Measurements from ENCODE around the gene DLG1.
"Not testable (repeated sequence)": the region's sequence is repeated elsewhere in the genome, so short reads cannot be mapped to it uniquely, and the experiment has no call there.

Gene DLG1

GRCh38 chr3:197209366-197210260 is 88.8 kb downstream of the DLG1 start:
- FAIRE-seq: no peak

GRCh38 chr3:197206913-197207312 is 91.5 kb downstream of the DLG1 start:
- no peak for FAIRE-seq

GRCh38 chr3:197205675-197206074 is 92.7 kb downstream of the DLG1 start:
- no peak for FAIRE-seq

- no peak for FAIRE-seq
Observed at GRCh38 chr3:197205265-197205664, 93.1 kb downstream of the DLG1 start.

GRCh38 chr3:197204736-197205135 is 93.7 kb downstream of the DLG1 start:
- FAIRE-seq: no peak

- no peak for FAIRE-seq
Observed at GRCh38 chr3:197203714-197204146, 94.7 kb downstream of the DLG1 start.

- no peak for FAIRE-seq
Observed at GRCh38 chr3:197202694-197203093, 95.7 kb downstream of the DLG1 start.

- no peak for FAIRE-seq
Observed at GRCh38 chr3:197201791-197202452, 96.5 kb downstream of the DLG1 start.

- not testable (repeated sequence) for FAIRE-seq
Observed at GRCh38 chr3:197200856-197201255, 97.6 kb downstream of the DLG1 start.

GRCh38 chr3:197197334-197197733 is 101.1 kb downstream of the DLG1 start:
- FAIRE-seq: no peak

GRCh38 chr3:197196192-197196591 is 102.2 kb downstream of the DLG1 start:
- no peak for FAIRE-seq

GRCh38 chr3:197195326-197195725 is 103.1 kb downstream of the DLG1 start:
- no peak for FAIRE-seq

GRCh38 chr3:197193759-197194158 is 104.7 kb downstream of the DLG1 start:
- not testable (repeated sequence) for FAIRE-seq

- FAIRE-seq: no peak
Observed at GRCh38 chr3:197191897-197192296, 106.5 kb downstream of the DLG1 start.

- FAIRE-seq: no peak
Observed at GRCh38 chr3:197189623-197190022, 108.8 kb downstream of the DLG1 start.

- no peak for FAIRE-seq
Observed at GRCh38 chr3:197188963-197189362, 109.4 kb downstream of the DLG1 start.

- peak; percentile 89 for FAIRE-seq
Observed at GRCh38 chr3:197186887-197187588, 111.4 kb downstream of the DLG1 start.

GRCh38 chr3:197183582-197183981 is 114.8 kb downstream of the DLG1 start:
- no peak for FAIRE-seq

GRCh38 chr3:197181741-197182140 is 116.7 kb downstream of the DLG1 start:
- no peak for FAIRE-seq

GRCh38 chr3:197178998-197179397 is 119.4 kb downstream of the DLG1 start:
- FAIRE-seq: no peak

- FAIRE-seq: no peak
Observed at GRCh38 chr3:197175503-197175902, 122.9 kb downstream of the DLG1 start.

- no peak for FAIRE-seq
Observed at GRCh38 chr3:197174927-197175326, 123.5 kb downstream of the DLG1 start.

GRCh38 chr3:197173620-197174019 is 124.8 kb downstream of the DLG1 start:
- FAIRE-seq: no peak
